ENCODE measurements around the gene SDC1.

- TF ChIP-seq CTCF (IDR thresholded peaks at IDR 0.05; ENCODE audit: poor library complexity) (no peak), EZH2phosphoT487 (IDR thresholded peaks at IDR 0.05; ENCODE audit: low read depth, severe bottlenecking, unreplicated experiment) (no peak)
These were observed 49.7 kb downstream of the SDC1 start for GRCh38 chr2:20175267-20175666.
